ENCODE measurements around the gene SEC11C.

DNA sequence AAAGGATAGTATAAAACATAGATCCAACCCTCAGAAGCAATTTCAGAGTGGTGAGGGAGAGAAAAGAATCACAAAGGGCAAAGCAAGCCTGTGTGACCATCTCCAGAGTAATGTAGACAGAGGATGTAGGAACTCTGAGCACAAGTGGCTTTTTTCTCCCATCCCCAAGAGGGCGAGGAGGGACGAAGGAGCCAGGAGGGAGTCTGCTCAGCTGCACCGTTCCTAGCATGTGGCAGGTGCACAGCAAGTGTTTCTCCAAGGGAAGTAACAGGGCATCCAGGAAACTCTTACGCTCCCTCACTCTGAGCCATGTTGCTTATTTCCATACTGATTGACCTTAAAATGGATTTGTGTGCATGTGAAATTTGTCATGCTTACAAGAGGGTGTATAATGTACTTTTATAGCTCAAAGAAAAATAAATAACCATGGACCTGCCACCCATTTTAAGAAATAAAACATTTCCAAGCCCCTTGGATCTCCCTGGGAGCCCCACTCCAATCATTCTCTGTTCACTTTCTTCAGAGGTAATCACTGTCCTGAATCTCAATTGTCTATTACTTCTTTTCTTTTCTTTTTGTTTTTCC, 37.8 kb upstream of the SEC11C start:
- TF ChIP-seq POLR2A (IDR thresholded peaks at IDR 0.05) (no peak), CTCF (IDR thresholded peaks at IDR 0.05) (no peak)
